HCT116 (cell line): Measurements from ENCODE around the gene FAM163B.

Experiments used
- CEBPB ChIP-seq: IDR thresholded peaks from 2 replicates; pipeline ENCODE4 v1.6.1; 2012; ENCODE audit warnings: low read depth
- CTCF ChIP-seq, 3 experiments: fragments of 200-600 bp in 1 of 3; sonication (generic) in 1 of 3; IDR thresholded peaks in 2 of 3; conservative IDR thresholded peaks in 1 of 3; 2 replicates each; pipeline ENCODE4 v1.5.1; 2012 to 2017; ENCODE audit warnings: low read depth in 2 of 3, low read length in 2 of 3, antibody characterized with exemption in 1 of 3, borderline replicate concordance in 1 of 3, control low read depth in 1 of 3, mild to moderate bottlenecking in 1 of 3, mixed read lengths in 1 of 3, mixed run types in 1 of 3, moderate library complexity in 1 of 3; ENCODE audit not compliant: insufficient read depth in 1 of 3
- EGR1 ChIP-seq: IDR thresholded peaks from 2 replicates; pipeline ENCODE4 v1.6.1; 2012; ENCODE audit warnings: low read depth
- ELF1 ChIP-seq: IDR thresholded peaks from 2 replicates; pipeline ENCODE4 v1.6.1; 2012; ENCODE audit warnings: low read depth, borderline replicate concordance
- FOSL1 ChIP-seq: IDR thresholded peaks from 2 replicates; pipeline ENCODE4 v1.6.1; 2012; ENCODE audit warnings: low read depth
- JUND ChIP-seq: IDR thresholded peaks from 2 replicates; pipeline ENCODE4 v1.6.1; 2012
- POLR2A ChIP-seq: IDR thresholded peaks from 2 replicates; pipeline ENCODE4 v1.7.0; 2011; ENCODE audit warnings: borderline replicate concordance; ENCODE audit not compliant: insufficient read depth, insufficient read length; ENCODE audit errors: extremely low read depth
- POLR2AphosphoS5 ChIP-seq: IDR thresholded peaks from 2 replicates; pipeline ENCODE4 v1.6.1; 2011; ENCODE audit warnings: mild to moderate bottlenecking, low read depth, low read length, moderate library complexity
- RAD21 ChIP-seq: IDR thresholded peaks from 2 replicates; pipeline ENCODE4 v1.6.1; 2012; ENCODE audit warnings: low read depth, mild to moderate bottlenecking
- SIN3A ChIP-seq: IDR thresholded peaks from 2 replicates; pipeline ENCODE4 v1.6.1; 2012; ENCODE audit warnings: low read depth
- SP1 ChIP-seq: IDR thresholded peaks from 2 replicates; pipeline ENCODE4 v1.6.1; 2012; ENCODE audit warnings: low read depth
- YY1 ChIP-seq: IDR thresholded peaks from 2 replicates; pipeline ENCODE4 v1.6.1; 2011; ENCODE audit warnings: low read length, low read depth, moderate library complexity, mild to moderate bottlenecking; ENCODE audit not compliant: insufficient replicate concordance; ENCODE audit errors: extremely low read depth
- ZBTB33 ChIP-seq: IDR thresholded peaks from 2 replicates; pipeline ENCODE4 v1.6.1; 2011; ENCODE audit warnings: mild to moderate bottlenecking, low read length, moderate library complexity; ENCODE audit not compliant: insufficient replicate concordance; ENCODE audit errors: extremely low read depth
- ZNF274 ChIP-seq: fragments of 200-500 bp; sonication (Bioruptor generic); IDR thresholded peaks from 2 replicates; pipeline ENCODE4 v1.6.1; 2014; ENCODE audit warnings: mild to moderate bottlenecking, low read depth, low read length, inconsistent platforms

- TF ChIP-seq CTCF (IDR thresholded peaks at IDR 0.05 in 2 of 3, conservative IDR thresholded peaks at IDR 0.05 in 1 of 3; ENCODE audit: borderline replicate concordance in 1 of 3, insufficient read depth in 1 of 3, low read depth in 2 of 3, low read length in 2 of 3) (no peak), POLR2AphosphoS5 (no peak), SIN3A (no peak), EGR1 (no peak), CEBPB (no peak), RAD21 (no peak), POLR2A (no peak), YY1 (no peak), JUND (no peak), ZNF274 (no peak), FOSL1 (no peak), ELF1 (no peak), ZBTB33 (no peak), SP1 (no peak)
Observed at GRCh38 chr9:133645021-133645765, 36.0 kb upstream of the FAM163B start.
